Panc1 (cell line): ENCODE data around the gene LRRFIP1.

Experiments used
- CTCF ChIP-seq: fragments of 450-650 bp; IDR thresholded peaks from 2 replicates; pipeline ENCODE4 v1.5.1; 2017; ENCODE audit warnings: mild to moderate bottlenecking
- POLR2AphosphoS5 ChIP-seq: IDR thresholded peaks from 2 replicates; pipeline ENCODE4 v1.6.1; 2012; ENCODE audit warnings: mild to moderate bottlenecking, low read depth, low read length, moderate library complexity
- REST ChIP-seq, 2 experiments: IDR thresholded peaks; 2 replicates each; pipeline ENCODE4 v1.6.1; 2011 to 2012; ENCODE audit warnings: low read depth in 2 of 2, control low read depth in 1 of 2, low read length in 1 of 2, mild to moderate bottlenecking in 1 of 2, moderate library complexity in 1 of 2; ENCODE audit not compliant: insufficient read depth in 1 of 2
- SIN3A ChIP-seq: IDR thresholded peaks from 2 replicates; pipeline ENCODE4 v1.6.1; 2012; ENCODE audit warnings: low read depth, mild to moderate bottlenecking, low read length, moderate library complexity, borderline replicate concordance; ENCODE audit not compliant: insufficient read depth
- TCF7L2 ChIP-seq: IDR thresholded peaks from 2 replicates; pipeline ENCODE4 v1.6.1; 2011; ENCODE audit warnings: mild to moderate bottlenecking, low read depth, low read length, inconsistent platforms

DNA sequence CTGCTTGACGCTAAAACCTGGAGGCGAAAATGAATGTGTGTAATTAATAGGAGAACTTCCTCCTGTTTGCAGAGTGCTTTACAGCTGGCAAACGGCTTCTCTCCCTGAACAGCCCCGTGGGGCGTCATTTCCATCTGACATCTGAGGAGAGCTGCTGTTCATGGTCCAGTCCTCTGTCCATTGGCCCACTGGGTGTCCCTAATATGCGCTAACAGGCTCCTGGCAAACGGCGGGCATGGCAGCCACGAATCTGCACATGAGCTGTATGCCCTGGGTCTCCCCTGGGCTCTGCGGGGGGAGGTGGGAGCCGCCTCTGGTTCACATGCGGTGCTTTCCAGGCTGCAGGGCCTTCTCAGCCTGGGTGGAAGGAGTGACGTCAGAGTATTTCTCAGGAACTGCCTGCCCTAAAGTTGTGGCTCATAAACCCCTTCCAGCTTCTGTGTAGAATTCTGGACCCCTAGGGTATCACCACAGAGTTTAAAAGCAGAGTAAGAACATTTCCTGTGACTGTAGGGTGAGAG, 73.2 kb downstream of the LRRFIP1 start:
- TF ChIP-seq CTCF: no peak
- no peak for TF ChIP-seq POLR2AphosphoS5
- no peak for TF ChIP-seq REST (IDR thresholded peaks at IDR 0.05; ENCODE audit: insufficient read depth in 1 of 2, low read depth in 2 of 2, low read length in 1 of 2)
- no peak for TF ChIP-seq SIN3A
- no peak for TF ChIP-seq TCF7L2
